G401.6 (cell line): ENCODE data around the gene KY.
A peak's percentile ranks its signal among the peaks of the same experiment; 100 is the strongest.
"Not testable (repeated sequence)": the region's sequence is repeated elsewhere in the genome, so short reads cannot be mapped to it uniquely, and the experiment has no call there.

Experiments
- FAIRE-seq: peaks from 2 replicates; lab custom pipeline; 2012; peaks lifted over from hg19 to GRCh38; lab: Jason Lieb, UNC

The KY gene

DNA sequence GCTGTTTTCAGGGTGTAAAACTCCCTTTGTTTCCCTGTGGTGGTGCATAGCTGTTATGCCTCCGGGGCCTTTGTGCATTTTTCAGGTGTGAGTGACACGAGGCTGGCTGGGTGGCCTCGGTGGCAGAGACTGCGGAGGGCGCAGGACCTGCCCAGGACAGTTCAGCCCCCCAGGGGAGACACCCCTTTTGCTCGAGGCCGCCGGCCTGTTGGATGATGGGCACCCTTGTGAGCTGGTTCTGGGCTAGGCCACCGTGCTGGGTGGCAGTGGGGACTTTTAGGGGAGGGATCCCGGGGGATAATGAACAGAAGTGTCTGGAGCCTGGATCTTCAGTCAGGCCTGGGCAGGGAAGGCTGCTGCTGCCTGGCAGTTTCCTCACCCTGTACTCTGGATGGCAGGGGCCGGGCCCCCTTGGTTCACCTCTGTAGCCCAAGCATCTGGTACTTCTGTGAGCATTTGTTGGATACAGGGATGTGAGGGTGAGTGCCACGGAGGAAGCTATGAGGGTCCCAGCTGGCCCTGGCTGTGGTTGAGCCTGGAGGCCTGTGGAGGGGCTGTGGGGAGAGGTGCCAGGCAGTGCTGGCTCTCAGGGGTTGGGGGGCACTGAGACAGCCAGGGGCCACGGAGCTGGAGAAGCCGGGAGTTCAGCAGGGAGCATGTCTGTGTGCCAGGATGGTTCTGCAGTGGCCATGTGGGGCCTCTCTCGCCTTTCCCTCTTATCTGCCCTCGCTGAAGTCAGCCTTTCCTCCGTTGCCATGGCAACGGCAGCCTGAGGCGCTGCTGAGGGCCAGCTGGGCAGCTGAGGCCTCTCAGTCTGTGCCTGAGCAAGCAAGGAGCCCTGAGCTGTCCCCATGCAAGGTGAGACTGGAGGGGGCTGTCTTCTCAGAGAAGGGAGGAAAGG lies 49.0 kb downstream of the KY start:
- no peak for FAIRE-seq

DNA sequence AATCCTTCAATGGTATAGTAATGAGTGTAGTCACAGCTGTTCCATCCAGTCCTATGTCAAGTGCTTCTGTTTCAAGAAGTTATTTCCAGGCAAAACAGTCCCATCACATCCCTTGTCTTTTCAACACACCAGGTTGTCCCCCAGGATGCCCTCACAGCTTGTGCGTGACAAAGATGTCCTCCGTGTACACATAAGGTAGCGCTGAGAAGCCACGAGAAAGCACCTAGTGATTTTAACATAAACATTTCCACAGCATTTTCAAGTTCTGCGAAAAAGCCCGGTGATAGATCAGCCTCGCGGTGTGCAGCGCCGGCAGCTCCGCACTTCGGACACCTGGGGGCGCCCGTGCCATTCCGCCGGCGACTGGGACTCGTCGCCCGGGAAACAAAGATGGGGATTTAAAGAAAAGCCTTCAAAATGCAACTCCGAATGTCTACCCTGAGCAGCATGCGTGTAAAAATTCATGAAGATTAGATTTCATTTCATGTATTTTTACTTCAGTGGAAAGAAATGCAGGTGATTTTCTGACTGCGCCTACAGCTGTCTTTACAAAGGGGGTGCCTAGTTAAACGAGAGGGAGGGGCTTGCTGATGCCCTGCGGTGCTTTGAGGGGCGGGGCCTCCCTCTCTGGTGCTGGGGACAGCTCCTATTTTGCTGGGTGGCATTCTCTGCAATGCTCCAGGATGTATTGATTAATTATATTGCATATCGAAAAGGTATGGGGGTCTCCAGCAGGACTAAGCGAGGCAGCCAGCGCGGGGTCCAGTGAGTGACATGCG lies 49.9 kb downstream of the KY start:
- FAIRE-seq = peak; percentile 89

DNA sequence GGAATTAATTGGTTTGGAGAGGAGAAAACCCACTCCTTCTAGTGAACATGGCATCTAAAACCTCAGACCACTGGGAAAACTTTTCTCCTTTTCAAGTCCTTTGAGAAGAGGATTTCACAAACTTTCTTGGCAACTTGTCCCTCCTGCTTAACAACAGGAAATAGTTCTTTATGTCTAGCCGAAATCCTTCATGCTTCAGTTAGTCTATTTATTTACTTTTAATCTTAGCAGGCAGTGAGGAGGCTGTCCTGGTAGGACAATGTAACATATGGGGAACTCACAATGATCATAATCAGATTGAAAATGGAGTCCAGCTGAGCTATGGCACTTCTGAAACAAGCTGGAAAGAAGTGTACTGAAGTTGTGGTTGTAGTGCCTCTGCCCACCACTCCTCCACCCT lies 50.6 kb downstream of the KY start:
- no peak for FAIRE-seq

DNA sequence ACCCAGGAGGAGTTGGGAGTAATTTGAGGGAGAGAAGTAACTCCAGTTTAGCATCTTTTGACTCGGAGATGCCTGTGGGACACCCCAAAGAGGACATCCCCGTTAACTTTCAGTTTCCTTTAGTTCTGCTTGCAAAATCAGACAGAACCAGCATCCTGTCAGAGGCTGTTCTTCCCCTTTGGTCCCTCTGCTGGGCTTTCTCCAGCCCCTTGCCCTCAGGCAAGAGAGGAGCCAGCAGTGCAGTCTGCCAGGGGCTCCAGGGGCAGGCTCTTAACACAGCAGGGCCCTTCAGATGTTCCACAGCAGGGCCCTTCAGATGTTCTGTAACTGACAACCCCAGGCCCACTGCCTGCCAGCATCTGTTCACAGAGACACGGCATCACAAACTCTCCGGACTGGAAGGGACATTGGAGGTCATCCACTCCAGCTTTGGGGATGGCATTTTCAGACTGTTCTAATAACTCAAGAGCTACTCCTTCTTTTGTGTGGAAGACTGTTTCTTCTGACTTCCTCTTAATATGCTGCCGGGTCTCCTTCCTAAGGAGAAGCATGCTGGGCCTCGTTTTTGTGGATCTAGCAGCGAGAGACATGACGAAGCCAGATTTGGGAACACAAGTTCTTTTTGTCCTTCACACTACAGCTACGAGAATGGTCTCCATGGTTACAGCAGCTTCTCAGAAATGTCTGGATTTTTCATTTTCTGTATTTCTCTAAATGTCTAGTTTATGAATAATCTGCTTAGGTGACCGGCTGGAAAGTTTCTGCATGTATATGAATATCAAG lies 51.9 kb downstream of the KY start:
- no peak for FAIRE-seq

GRCh38 chr3:134597390-134597970 lies 53.3 kb downstream of the KY start:
- FAIRE-seq = no peak

GRCh38 chr3:134594986-134595385 lies 55.8 kb downstream of the KY start:
- FAIRE-seq = not testable (repeated sequence)

- no peak for FAIRE-seq
Measured at GRCh38 chr3:134594331-134594741, 56.5 kb downstream of the KY start.

DNA sequence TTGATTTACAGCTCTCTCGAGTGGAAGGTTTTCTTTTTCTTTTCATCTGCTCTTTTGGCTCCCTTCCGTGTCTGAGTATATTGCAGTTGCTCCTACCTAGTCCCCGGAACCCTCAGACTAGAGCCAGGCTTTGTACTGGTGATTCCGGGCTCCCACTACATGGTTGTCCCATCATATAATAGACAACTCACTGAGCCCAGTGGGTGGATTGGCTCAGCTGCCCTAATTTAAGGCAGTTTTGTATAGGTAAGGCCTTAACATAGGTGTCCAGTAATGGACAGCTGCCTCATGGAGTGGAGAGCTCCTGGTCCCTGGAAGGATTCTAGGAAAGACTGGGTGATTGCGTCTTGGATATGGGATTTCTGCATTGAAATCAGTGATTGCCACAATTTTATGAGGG lies 58.0 kb downstream of the KY start:
- no peak for FAIRE-seq

DNA sequence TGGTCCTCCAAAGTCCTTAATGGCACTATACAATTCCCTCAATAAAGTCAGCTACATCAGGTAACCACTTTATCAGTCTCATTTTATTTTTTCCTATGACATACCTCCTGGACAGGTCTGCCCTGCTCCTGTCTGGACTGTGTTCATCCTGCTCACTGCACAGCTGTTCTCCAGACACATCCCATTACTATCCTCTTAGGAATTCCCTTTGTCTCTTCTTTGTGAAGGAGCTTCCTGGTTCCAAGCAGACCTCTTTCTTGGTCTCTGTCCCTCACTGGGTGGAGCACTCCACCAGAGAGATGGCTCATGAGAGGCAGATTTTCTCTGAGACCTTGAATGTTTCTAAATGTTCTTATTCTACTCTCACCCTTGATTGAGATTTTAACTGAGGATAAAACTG lies 60.1 kb downstream of the KY start:
- no peak for FAIRE-seq

DNA sequence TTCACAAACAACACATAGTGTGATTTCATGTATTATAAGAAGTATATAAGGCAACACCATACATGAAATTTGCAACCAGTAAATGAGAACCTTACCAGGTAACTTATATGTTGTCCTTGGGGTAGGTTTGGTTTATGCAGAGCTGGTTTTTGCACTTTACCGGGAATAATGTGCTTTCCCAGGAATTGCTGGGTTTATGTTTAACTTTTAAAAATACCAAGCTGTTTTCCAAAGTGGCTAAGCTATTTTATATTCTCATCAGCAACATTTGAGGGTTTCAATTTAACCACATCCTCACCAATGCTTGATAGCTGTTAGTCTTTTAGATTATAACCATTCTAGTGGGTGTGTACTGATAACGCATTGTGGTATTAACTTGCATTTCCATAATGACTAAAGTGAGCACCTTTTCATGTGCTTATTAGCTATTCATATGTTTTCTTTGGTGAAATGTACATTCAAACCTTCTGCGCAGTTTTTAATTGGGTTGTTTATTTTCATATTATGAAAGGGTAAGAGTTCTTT lies 71.6 kb downstream of the KY start:
- no peak for FAIRE-seq

- FAIRE-seq = no peak
Measured at GRCh38 chr3:134576831-134577230, 74.0 kb downstream of the KY start.

GRCh38 chr3:134576426-134576825 lies 74.4 kb downstream of the KY start:
- no peak for FAIRE-seq

DNA sequence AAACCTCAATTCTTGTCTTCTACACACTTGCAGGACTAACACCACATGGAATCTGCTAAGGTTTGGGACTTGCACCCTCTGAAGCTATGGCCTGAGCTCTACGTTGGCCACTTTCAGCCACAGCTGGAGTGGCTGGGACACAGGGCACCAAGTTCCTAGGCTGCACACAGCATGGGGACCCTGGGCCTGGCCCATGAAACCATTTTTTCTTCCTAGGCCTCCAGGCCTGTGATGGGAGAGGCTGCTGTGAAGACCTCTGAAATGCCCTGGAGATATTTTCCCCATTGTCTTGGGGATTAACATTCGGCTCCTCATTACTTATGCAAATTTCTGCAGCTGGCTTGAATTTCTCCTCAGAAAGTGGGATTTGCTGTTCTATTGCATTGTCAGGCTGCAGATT lies 80.9 kb downstream of the KY start:
- FAIRE-seq = not testable (repeated sequence)

- FAIRE-seq = no peak
Measured at GRCh38 chr3:134568790-134569189, 82.0 kb downstream of the KY start.

GRCh38 chr3:134567605-134568004 lies 83.2 kb downstream of the KY start:
- FAIRE-seq = no peak

- no peak for FAIRE-seq
Measured at GRCh38 chr3:134564991-134565390, 85.8 kb downstream of the KY start.

DNA sequence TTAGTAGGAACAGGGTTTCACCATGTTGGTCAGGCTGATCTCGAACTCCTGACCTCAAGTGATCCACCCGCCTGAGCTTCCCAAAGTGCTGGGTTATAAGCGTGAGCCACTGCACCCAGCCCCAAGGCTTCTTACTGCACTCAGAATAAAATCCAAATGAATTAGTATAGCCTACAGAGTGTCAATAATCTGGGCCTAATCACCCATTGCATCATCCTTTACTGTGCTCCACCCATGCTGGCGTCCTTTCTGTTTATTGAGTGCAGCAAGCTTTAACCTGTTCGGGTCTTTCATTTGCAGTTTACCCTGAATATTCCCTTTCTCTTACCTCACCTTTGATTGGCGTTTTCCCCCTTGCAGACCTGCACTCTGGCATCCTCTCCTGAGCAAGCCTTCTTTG lies 87.2 kb downstream of the KY start:
- FAIRE-seq = no peak

- no peak for FAIRE-seq
Measured at GRCh38 chr3:134562055-134562454, 88.8 kb downstream of the KY start.

- no peak for FAIRE-seq
Measured at GRCh38 chr3:134559591-134559990, 91.2 kb downstream of the KY start.
